PFSK-1 (cell line): ENCODE data around the gene HEG1. TPM values are rescaled to one million over a fixed set of nuclear protein-coding genes. Genes with fewer than 3 reads are reported as not detected.

Experiments used
- FOXP2 ChIP-seq: optimal IDR thresholded peaks from 2 replicates; pipeline ENCODE3; 2011; ENCODE audit warnings: borderline replicate concordance, control low read depth, inconsistent platforms; ENCODE audit not compliant: insufficient read depth; ENCODE audit errors: extremely low read length, extremely low read depth
- POLR2AphosphoS5 ChIP-seq: IDR thresholded peaks from 2 replicates; pipeline ENCODE4 v1.6.1; 2012; ENCODE audit warnings: low read depth, mild to moderate bottlenecking, control low read depth, low read length, moderate library complexity
- REST ChIP-seq, 2 experiments: IDR thresholded peaks; 2 replicates each; pipeline versions ENCODE4 v1.6.1 to v1.8.0; 2011 to 2012; ENCODE audit warnings: low read depth in 2 of 2, low read length in 2 of 2, control low read depth in 1 of 2, inconsistent platforms in 1 of 2, mild to moderate bottlenecking in 1 of 2, moderate library complexity in 1 of 2; ENCODE audit not compliant: insufficient read depth in 1 of 2
- SIN3A ChIP-seq: IDR thresholded peaks from 2 replicates; pipeline ENCODE4 v1.6.1; 2012; ENCODE audit warnings: mild to moderate bottlenecking, low read length, moderate library complexity, borderline replicate concordance; ENCODE audit not compliant: insufficient read depth
- TAF1 ChIP-seq: IDR thresholded peaks from 2 replicates; pipeline ENCODE4 v1.6.1; 2012; ENCODE audit warnings: low read length, control low read depth, borderline replicate concordance; ENCODE audit not compliant: insufficient read depth
- polyA plus RNA-seq: library from polyadenylated mRNA; unstranded; fragments of >200 nt; gene quantifications from one replicate; pipeline ENCODE4 v1.2.1, GENCODE V29; 2012; ENCODE audit warnings: low read depth, missing spikeins; ENCODE audit not compliant: insufficient read length

Gene HEG1
- polyA plus RNA-seq, result 6.0 TPM

- no peak for TF ChIP-seq TAF1
- no peak for TF ChIP-seq FOXP2
- no peak for TF ChIP-seq REST (IDR thresholded peaks at IDR 0.05; ENCODE audit: insufficient read depth in 1 of 2, low read depth in 2 of 2, low read length in 2 of 2)
- TF ChIP-seq POLR2AphosphoS5, result no peak
- no peak for TF ChIP-seq SIN3A
Measured at GRCh38 chr3:125055913-125056745, at the start of gene HEG1. Gene HEG1, minus strand, starts transcription at chr3:125055997. Its CDS starts 107 bp downstream, at chr3:125055890.

- TF ChIP-seq POLR2AphosphoS5 (no peak), SIN3A (no peak), FOXP2 (no peak), TAF1 (no peak), REST (IDR thresholded peaks at IDR 0.05; ENCODE audit: insufficient read depth in 1 of 2, low read depth in 2 of 2, low read length in 2 of 2) (no peak)
Measured at GRCh38 chr3:125105116-125105515, 49.3 kb upstream of the HEG1 start.

- TF ChIP-seq TAF1, result no peak
Measured at GRCh38 chr3:125104639-125105038, 48.8 kb upstream of the HEG1 start.

GRCh38 chr3:125103406-125103805 is 47.6 kb upstream of the HEG1 start:
- TF ChIP-seq TAF1 (no peak), SIN3A (no peak)

GRCh38 chr3:125102470-125102869 is 46.7 kb upstream of the HEG1 start:
- TF ChIP-seq REST (IDR thresholded peaks at IDR 0.05; ENCODE audit: insufficient read depth in 1 of 2, low read depth in 2 of 2, low read length in 2 of 2), result peak; percentile 57 to 81
- no peak for TF ChIP-seq FOXP2
- TF ChIP-seq TAF1, result no peak
- no peak for TF ChIP-seq POLR2AphosphoS5
- no peak for TF ChIP-seq SIN3A

- no peak for TF ChIP-seq TAF1
- TF ChIP-seq SIN3A, result no peak
- TF ChIP-seq REST (IDR thresholded peaks at IDR 0.05; ENCODE audit: insufficient read depth in 1 of 2, low read depth in 2 of 2, low read length in 2 of 2), result no peak
- TF ChIP-seq POLR2AphosphoS5, result no peak
- TF ChIP-seq FOXP2, result no peak
Measured at GRCh38 chr3:125098611-125099291, 43.0 kb upstream of the HEG1 start.
